Mesendoderm (in vitro differentiated cells): ENCODE data around the gene JAM3.
"Not testable (repeated sequence)": the region's sequence is repeated elsewhere in the genome, so short reads cannot be mapped to it uniquely, and the experiment has no call there.

ENCODE experiments used
- DNase-seq: peaks from one replicate; pipeline ENCODE4 v3.0.0; 2013
- H2AK5ac ChIP-seq: 2 replicates; pipeline ENCODE4 v1.6.1; 2013; ENCODE audit warnings: low read length, inconsistent platforms
- H2BK120ac ChIP-seq: 2 replicates; pipeline ENCODE4 v1.6.1; 2013; ENCODE audit warnings: low read depth, mild to moderate bottlenecking, low read length, moderate library complexity, mixed read lengths
- H2BK15ac ChIP-seq: replicated peaks from 2 replicates; pipeline ENCODE4 v1.6.1; 2013; ENCODE audit warnings: low read depth, mild to moderate bottlenecking, moderate library complexity
- H2BK5ac ChIP-seq: 2 replicates; pipeline ENCODE4 v1.6.1; 2013; ENCODE audit warnings: low read length, inconsistent platforms
- H3K18ac ChIP-seq: 2 replicates; pipeline ENCODE4 v1.6.1; 2013; ENCODE audit warnings: mild to moderate bottlenecking, low read length, mixed read lengths
- H3K23ac ChIP-seq: one replicate; pipeline ENCODE4 v1.6.1; 2013; ENCODE audit warnings: low read length
- H3K27ac ChIP-seq: 2 replicates; pipeline ENCODE4 v1.5.1; 2013; ENCODE audit warnings: low read depth, mild to moderate bottlenecking, inconsistent platforms, low read length, moderate library complexity
- H3K27me3 ChIP-seq: 2 replicates; pipeline ENCODE4 v1.6.1; 2013; ENCODE audit warnings: low read length, control low read depth, mild to moderate bottlenecking, inconsistent platforms; ENCODE audit not compliant: insufficient read depth, poor library complexity
- H3K36me3 ChIP-seq: 2 replicates; pipeline ENCODE4 v1.6.1; 2013; ENCODE audit warnings: low read length, inconsistent platforms; ENCODE audit not compliant: control insufficient read depth, insufficient read depth
- H3K4ac ChIP-seq: one replicate; pipeline ENCODE4 v1.6.1; 2013; ENCODE audit warnings: low read depth, mild to moderate bottlenecking, low read length, moderate library complexity
- H3K4me1 ChIP-seq: 2 replicates; pipeline ENCODE4 v1.6.1; 2013; ENCODE audit warnings: low read depth, low read length, inconsistent platforms; ENCODE audit not compliant: control insufficient read depth
- H3K4me2 ChIP-seq: 2 replicates; pipeline ENCODE4 v1.6.1; 2013; ENCODE audit warnings: low read length
- H3K4me3 ChIP-seq: 2 replicates; pipeline ENCODE4 v1.5.1; 2013; ENCODE audit warnings: mild to moderate bottlenecking, low read length
- H3K56ac ChIP-seq: one replicate; pipeline ENCODE4 v1.6.1; 2013; ENCODE audit warnings: low read length
- H3K79me1 ChIP-seq: 2 replicates; pipeline ENCODE4 v1.6.1; 2013; ENCODE audit warnings: low read length, inconsistent platforms
- H3K79me2 ChIP-seq: 2 replicates; pipeline ENCODE4 v1.6.1; 2013; ENCODE audit warnings: mild to moderate bottlenecking, low read length; ENCODE audit not compliant: control insufficient read depth, insufficient read depth
- H3K9ac ChIP-seq: 2 replicates; pipeline ENCODE4 v1.6.1; 2013; ENCODE audit warnings: low read length, inconsistent platforms
- H4K5ac ChIP-seq: one replicate; pipeline ENCODE4 v1.6.1; 2013; ENCODE audit warnings: low read length
- H4K8ac ChIP-seq: one replicate; pipeline ENCODE4 v1.6.1; 2013; ENCODE audit warnings: low read depth, mild to moderate bottlenecking, control low read depth, low read length, moderate library complexity
- WGBS: extraction: QIAGEN DNeasy Blood & Tissue Kit; methylation state at CpG from one replicate; pipeline ENCODE4 v1.1.7; 2013; ENCODE audit warnings: low lambda C conversion rate, missing lambda C conversion rate; ENCODE audit not compliant: insufficient coverage; ENCODE audit errors: extremely low coverage; 5-methylcytosine and 5-hydroxymethylcytosine counted together

The JAM3 gene

DNA sequence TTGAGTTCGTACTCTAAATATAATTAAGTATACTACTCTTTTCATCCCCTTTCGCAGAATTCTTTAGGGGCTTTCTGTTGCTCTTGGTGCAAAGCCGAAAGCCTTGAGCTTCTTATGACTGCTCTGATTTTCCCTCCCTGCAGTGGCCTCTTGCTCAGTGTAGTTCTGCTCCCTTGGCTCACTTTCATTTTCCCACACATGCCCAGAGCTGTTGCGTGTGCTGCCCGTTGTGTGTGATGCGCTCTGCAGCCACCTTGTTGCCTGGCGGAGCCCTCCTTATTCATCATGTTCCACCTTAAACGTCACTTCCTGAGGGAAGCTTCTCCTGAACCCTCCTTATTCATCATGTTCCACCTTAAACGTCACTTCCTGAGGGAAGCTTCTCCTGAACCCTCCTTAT lies 23.1 kb downstream of the JAM3 start:
- not testable (repeated sequence) for H2AK5ac ChIP-seq, H3K79me2 ChIP-seq, DNase-seq, H3K18ac ChIP-seq, H3K4me1 ChIP-seq, H2BK15ac ChIP-seq, H3K79me1 ChIP-seq, H3K27me3 ChIP-seq, H4K5ac ChIP-seq, H2BK120ac ChIP-seq, H2BK5ac ChIP-seq, H3K27ac ChIP-seq, H3K9ac ChIP-seq, H3K23ac ChIP-seq, H4K8ac ChIP-seq, H3K56ac ChIP-seq, H3K4ac ChIP-seq, H3K36me3 ChIP-seq, H3K4me2 ChIP-seq, H3K4me3 ChIP-seq
- no CpG with 5 or more reads among the region's 9 CpGs for WGBS

DNA sequence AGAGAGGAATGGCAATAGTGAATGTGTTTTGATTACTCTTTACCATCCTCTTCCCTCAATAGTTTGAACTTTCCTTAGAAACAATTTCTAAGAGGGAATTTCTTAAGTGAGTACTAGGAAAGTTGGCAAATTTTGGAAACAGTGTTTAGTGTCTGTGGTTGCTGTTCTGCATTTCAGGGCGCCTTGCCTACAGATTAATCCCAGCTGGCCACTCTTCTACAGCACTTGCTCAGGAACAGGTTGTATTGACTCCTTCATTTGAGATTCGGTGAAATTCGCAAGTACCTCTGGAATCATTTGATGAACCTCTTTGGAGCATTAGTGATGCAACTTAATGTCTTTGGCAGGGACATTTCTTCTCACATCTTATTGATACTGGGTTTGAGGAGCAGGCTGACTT lies 28.3 kb downstream of the JAM3 start:
- Histone ChIP-seq H2BK15ac (no peak overlapping the region), H3K79me1 (peaks cover 2% of the 10 kb centered on the region), H3K56ac (no peak overlapping the region), H3K4me3 (no peak overlapping the region), H3K4me2 (no peak overlapping the region), H3K9ac (no peak overlapping the region), H3K27ac (no peak overlapping the region), H4K5ac (no peak overlapping the region), H4K8ac (no peak overlapping the region), H3K36me3 (no peaks in the 10 kb centered on the region), H3K18ac (no peak overlapping the region), H2BK120ac (no peak overlapping the region), H3K4me1 (no peaks in the 10 kb centered on the region), H3K79me2 (no peaks in the 10 kb centered on the region), H2AK5ac (no peak overlapping the region), H3K23ac (no peak overlapping the region), H3K27me3 (no peaks in the 10 kb centered on the region), H3K4ac (no peak overlapping the region), H2BK5ac (no peak overlapping the region)
- no peak for DNase-seq
- no CpG with 5 or more reads among the region's 3 CpGs for WGBS

DNA sequence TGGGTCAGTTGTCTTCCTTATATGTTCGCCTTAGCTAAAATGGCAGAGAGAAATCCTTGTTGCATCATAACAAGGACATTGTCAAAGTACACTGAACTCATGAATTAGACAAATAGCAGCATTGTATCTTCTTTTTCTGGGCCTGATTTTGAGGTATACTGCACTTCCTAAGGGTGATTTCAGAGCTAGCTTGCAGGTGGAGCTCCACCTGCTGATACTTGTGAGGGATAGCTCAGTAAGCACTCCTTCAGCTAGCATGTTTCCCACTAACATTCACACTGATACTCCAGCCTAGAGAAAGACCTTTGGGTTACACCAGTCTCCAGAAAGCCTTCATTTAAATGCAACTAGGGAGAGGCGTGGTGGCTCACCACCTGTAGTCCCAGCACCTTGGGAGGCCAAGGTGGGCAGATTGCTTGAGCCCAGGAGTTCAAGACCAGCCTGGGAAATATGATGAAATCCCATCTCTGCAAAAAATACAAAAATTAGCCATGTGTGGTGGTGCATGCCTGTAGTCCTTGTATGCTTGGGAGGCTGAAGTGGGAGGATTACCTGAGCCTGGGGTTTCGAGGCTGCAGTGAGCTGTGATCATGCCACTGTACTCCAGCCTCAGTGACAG lies 29.8 kb downstream of the JAM3 start:
- no CpG with 5 or more reads among the region's 3 CpGs for WGBS

DNA sequence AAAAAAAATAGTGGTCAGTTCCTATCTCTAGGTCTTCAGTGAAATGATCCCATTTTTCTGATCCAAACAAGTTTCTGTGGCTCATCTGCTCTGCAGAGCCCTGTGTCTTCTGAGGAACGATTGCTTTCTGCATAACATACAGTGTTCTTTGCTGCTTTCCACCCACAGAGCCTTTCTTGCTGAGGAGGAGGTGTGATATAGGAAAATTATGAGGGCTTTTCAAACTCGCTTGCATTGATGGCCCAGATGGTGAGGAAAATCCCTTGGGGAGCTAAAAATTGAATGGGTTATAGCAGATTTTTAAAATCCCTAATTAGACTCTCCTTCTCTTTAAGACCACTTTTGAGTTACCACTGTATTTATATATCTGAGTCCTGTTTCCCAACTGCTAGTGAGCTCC lies 31.3 kb downstream of the JAM3 start:
- DNase-seq, result no peak
- Histone ChIP-seq H3K4me1 (no peaks in the 10 kb centered on the region), H3K79me1 (peaks cover 2% of the 10 kb centered on the region), H4K5ac (no peak overlapping the region), H3K36me3 (no peaks in the 10 kb centered on the region), H3K4me2 (no peak overlapping the region), H2BK120ac (no peak overlapping the region), H3K56ac (no peak overlapping the region), H3K23ac (no peak overlapping the region), H3K4me3 (no peak overlapping the region), H2BK5ac (no peak overlapping the region), H3K9ac (no peak overlapping the region), H2AK5ac (no peak overlapping the region), H4K8ac (no peak overlapping the region), H3K27ac (no peak overlapping the region), H3K79me2 (no peaks in the 10 kb centered on the region), H3K18ac (no peak overlapping the region), H3K27me3 (no peaks in the 10 kb centered on the region), H3K4ac (no peak overlapping the region), H2BK15ac (no peak overlapping the region)
- WGBS, result no CpG with 5 or more reads among the region's 2 CpGs

More for the DNA sequence above, 29.8 kb downstream of the JAM3 start:
- Histone ChIP-seq H3K79me2 (no peaks in the 10 kb centered on the region), H4K8ac (no peak overlapping the region), H3K36me3 (no peaks in the 10 kb centered on the region), H3K4me2 (no peak overlapping the region), H3K27me3 (no peaks in the 10 kb centered on the region), H4K5ac (no peak overlapping the region), H2BK15ac (no peak overlapping the region), H3K4me1 (no peaks in the 10 kb centered on the region), H3K9ac (no peak overlapping the region), H3K56ac (no peak overlapping the region), H3K79me1 (peaks cover 2% of the 10 kb centered on the region), H3K18ac (no peak overlapping the region), H3K27ac (no peak overlapping the region), H3K23ac (no peak overlapping the region), H2AK5ac (no peak overlapping the region), H2BK120ac (no peak overlapping the region), H3K4ac (no peak overlapping the region), H2BK5ac (no peak overlapping the region), H3K4me3 (no peak overlapping the region)
- DNase-seq, result peak; percentile 60

DNA sequence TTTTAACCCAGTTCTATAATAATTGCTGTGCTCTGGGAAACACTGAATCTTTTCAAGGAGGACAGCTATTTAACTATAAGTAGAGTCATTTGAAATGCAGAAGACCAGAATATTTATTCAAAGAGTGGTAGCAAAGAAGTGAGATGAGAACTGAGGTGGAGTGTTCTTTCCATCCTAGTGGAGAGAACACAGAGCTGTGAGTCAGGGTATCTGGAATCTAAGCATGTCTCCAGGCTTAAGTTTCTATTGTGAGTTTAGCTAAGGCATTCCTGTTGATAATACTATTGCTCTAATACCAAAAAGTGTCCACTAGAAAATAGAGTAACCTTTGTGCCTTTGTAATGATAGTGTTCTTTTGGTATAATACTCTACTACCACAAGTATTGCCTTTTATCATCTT lies 32.4 kb downstream of the JAM3 start:
- H2AK5ac ChIP-seq, result no peak overlapping the region
- no peak overlapping the region for H3K4ac ChIP-seq
- no peak overlapping the region for H2BK5ac ChIP-seq
- no peaks in the 10 kb centered on the region for H3K36me3 ChIP-seq
- H2BK15ac ChIP-seq, result no peak overlapping the region
- H4K8ac ChIP-seq, result no peak overlapping the region
- H3K4me2 ChIP-seq, result no peak overlapping the region
- H3K4me1 ChIP-seq, result no peaks in the 10 kb centered on the region
- no peak overlapping the region for H4K5ac ChIP-seq
- peaks cover 2% of the 10 kb centered on the region for H3K79me1 ChIP-seq
- H2BK120ac ChIP-seq, result no peak overlapping the region
- no peak overlapping the region for H3K23ac ChIP-seq
- no peak for DNase-seq
- no peak overlapping the region for H3K27ac ChIP-seq
- H3K4me3 ChIP-seq, result no peak overlapping the region
- no peak overlapping the region for H3K56ac ChIP-seq
- H3K79me2 ChIP-seq, result no peaks in the 10 kb centered on the region
- H3K9ac ChIP-seq, result no peak overlapping the region
- H3K18ac ChIP-seq, result no peak overlapping the region
- no peaks in the 10 kb centered on the region for H3K27me3 ChIP-seq

DNA sequence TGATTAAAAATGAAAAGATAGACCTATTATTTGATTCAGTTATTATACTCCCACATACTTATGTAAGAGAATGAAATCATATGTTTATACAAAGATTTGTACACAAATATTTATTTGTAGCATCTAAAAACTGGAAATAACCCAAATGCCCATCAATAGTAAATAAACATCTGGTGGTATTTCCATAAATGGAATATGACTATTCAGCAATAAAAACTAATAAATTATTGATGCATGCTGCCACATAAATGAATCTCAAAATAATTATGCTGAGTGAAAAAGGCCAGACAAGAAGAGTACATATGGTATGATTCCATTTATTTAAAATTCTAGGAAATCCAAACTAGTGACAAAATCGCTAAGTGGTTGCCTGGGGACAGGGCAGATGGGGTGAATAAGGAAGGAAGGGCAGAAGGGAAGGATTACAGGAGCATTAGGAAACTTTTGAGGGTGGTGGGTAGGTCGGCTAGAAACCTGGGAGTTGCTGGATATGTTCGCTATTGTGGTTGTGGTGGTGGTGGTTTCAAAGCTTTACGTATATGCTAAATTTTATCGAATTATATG lies 41.5 kb downstream of the JAM3 start:
- no peak overlapping the region for H4K8ac ChIP-seq
- no CpG with 5 or more reads among the region's 5 CpGs for WGBS
- H3K56ac ChIP-seq, result no peak overlapping the region

More for the DNA sequence above, 41.5 kb downstream of the JAM3 start:
- DNase-seq, result no peak
- no peak overlapping the region for H2BK120ac ChIP-seq
- no peak overlapping the region for H3K4me3 ChIP-seq
- no peak overlapping the region for H3K9ac ChIP-seq
- H3K23ac ChIP-seq, result no peak overlapping the region
- no peaks in the 10 kb centered on the region for H3K79me2 ChIP-seq
- H3K27me3 ChIP-seq, result no peaks in the 10 kb centered on the region
- H2AK5ac ChIP-seq, result no peak overlapping the region
- H3K18ac ChIP-seq, result no peak overlapping the region
- peaks cover 2% of the 10 kb centered on the region for H3K79me1 ChIP-seq
- no peak overlapping the region for H2BK15ac ChIP-seq
- no peak overlapping the region for H2BK5ac ChIP-seq
- H3K4me1 ChIP-seq, result no peaks in the 10 kb centered on the region
- H3K4me2 ChIP-seq, result no peak overlapping the region
- H3K4ac ChIP-seq, result no peak overlapping the region
- no peak overlapping the region for H3K27ac ChIP-seq
- H3K36me3 ChIP-seq, result no peaks in the 10 kb centered on the region
- H4K5ac ChIP-seq, result no peak overlapping the region
